Thyroid gland (tissue), 4 donors: Measurements from ENCODE around the gene SFXN5.

Experiments
- CTCF ChIP-seq, 6 experiments: fragments of 200-600 bp in 3 of 6; fragments of 450-650 bp in 3 of 6; sonication (generic) in 3 of 6; IDR thresholded peaks; one replicate each; pipeline ENCODE4 v1.5.1; 2016 to 2019; ENCODE audit warnings: antibody characterized with exemption in 6 of 6, mild to moderate bottlenecking in 2 of 6, inconsistent platforms in 1 of 6, moderate library complexity in 1 of 6
- POLR2A ChIP-seq, 2 donors: fragments of 450-650 bp; IDR thresholded peaks; one replicate each; pipeline ENCODE4 v1.6.1; 2017; ENCODE audit warnings: antibody characterized with exemption in 2 of 2, mild to moderate bottlenecking in 2 of 2, moderate library complexity in 1 of 2

DNA sequence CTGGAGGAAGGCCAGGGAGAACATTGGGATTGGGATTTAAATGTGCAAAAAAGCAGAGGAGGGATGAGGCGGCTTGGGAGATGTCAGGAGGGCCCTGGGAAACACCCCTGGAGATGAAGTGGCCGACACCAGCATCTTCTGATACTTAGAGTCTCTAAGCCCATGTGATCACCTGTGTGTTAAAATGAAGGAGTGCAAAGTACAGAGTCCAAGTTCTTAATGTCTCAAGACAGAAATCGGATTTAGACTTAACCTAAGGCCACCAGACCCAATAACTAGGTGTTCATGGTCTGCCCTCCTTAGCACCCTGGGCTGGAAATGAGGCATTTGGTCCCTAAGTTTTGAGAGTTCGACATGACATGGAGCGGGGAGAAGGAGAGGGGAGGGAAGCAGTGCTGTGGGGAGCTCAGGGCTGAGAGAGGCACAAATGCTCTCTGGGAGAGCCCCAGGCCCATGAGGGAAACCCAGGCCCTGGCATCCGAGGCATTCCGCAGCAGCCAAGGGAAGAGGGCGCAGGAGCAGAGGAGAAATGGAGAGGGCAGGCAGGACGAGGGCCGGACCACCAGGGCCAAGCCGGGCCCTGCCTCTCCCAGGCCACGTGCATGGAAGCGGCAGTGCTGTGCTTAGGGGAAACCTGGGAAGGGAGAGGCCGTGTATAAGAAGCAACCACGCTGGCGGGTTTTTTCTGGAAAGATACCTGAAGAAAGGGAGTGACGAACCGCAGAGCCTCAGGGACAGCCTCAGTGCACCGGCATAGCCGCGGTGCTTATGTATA is 63.3 kb downstream of the SFXN5 start:
- TF ChIP-seq CTCF (IDR thresholded peaks at IDR 0.05) (no peak), POLR2A (IDR thresholded peaks at IDR 0.05) (no peak)
